Measurements from ENCODE around the gene EIF5B. TPM values are rescaled to one million over a fixed set of nuclear protein-coding genes. Genes with fewer than 3 reads are reported as not detected.

The EIF5B gene
- total and polyA plus RNA-seq, 2 experiments from 2014 or later, result 34.2 to 108 TPM

- Histone ChIP-seq H3K27me3 (ENCODE audit: insufficient read depth) (no peaks in the 10 kb centered on the region), H3K9me2 (ENCODE audit: insufficient read depth) (no peaks in the 10 kb centered on the region), H3K4me3 (no peak overlapping the region), H2AFZ (no peak overlapping the region), H3F3A (replicated peaks; ENCODE audit: low read depth) (no peaks in the 10 kb centered on the region), H3K36me3 (ENCODE audit: insufficient read depth) (no peaks in the 10 kb centered on the region), H3K4me2 (no peak overlapping the region), H3K79me2 (replicated peaks; ENCODE audit: insufficient read depth) (peaks cover 24% of the 10 kb centered on the region), H3K4me1 (ENCODE audit: insufficient read depth) (peaks cover 29% of the 10 kb centered on the region), H3K27ac (ENCODE audit: low read depth) (no peak overlapping the region), H4K20me1 (replicated peaks; ENCODE audit: insufficient read depth) (no peaks in the 10 kb centered on the region)
- no peaks in the 10 kb centered on the region for H3K27me3 Mint-ChIP-seq (ENCODE audit: insufficient read depth, low read depth, poor library complexity)
- no peak overlapping the region for H3K4me3 Mint-ChIP-seq
- H3K36me3 Mint-ChIP-seq (ENCODE audit: low read depth), result peaks cover 22% of the 10 kb centered on the region
- peak; percentile 43; the same call in 2 of the 3 replicates for ATAC-seq
- no peak overlapping the region for H3K27ac Mint-ChIP-seq
- TF ChIP-seq CTCF (conservative IDR thresholded peaks at IDR 0.05; ENCODE audit: low read depth in 2 of 2) (peak; percentile 47 to 52; a peak in 3 of 4 replicates), REST (IDR thresholded peaks at IDR 0.05; ENCODE audit: unreplicated experiment) (no peak), CREB1 (CRISPR knock-in tag; IDR thresholded peaks at IDR 0.05; ENCODE audit: low read depth) (no peak)
- H3K9me3 Mint-ChIP-seq, result no peaks in the 10 kb centered on the region
- DNase-seq (ENCODE audit: low spot score), result peak; percentile 38
- H3K4me1 Mint-ChIP-seq, result peaks cover 21% of the 10 kb centered on the region
These were observed 105.6 kb downstream of the EIF5B start for GRCh38 chr2:99442837-99443236.

GRCh38 chr2:99444222-99444621 is 107.0 kb downstream of the EIF5B start:
- Histone ChIP-seq H3K27me3 (ENCODE audit: insufficient read depth) (no peaks in the 10 kb centered on the region), H3K4me1 (ENCODE audit: insufficient read depth) (peaks cover 21% of the 10 kb centered on the region), H3K4me3 (no peak overlapping the region), H3K27ac (ENCODE audit: low read depth) (peak overlapping the region; percentile 23; the same call in 1 of the 2 replicates), H3K9me2 (ENCODE audit: insufficient read depth) (no peaks in the 10 kb centered on the region), H3F3A (replicated peaks; ENCODE audit: low read depth) (no peaks in the 10 kb centered on the region), H3K79me2 (replicated peaks; ENCODE audit: insufficient read depth) (peaks cover 27% of the 10 kb centered on the region), H3K4me2 (no peak overlapping the region), H2AFZ (no peak overlapping the region), H4K20me1 (replicated peaks; ENCODE audit: insufficient read depth) (no peaks in the 10 kb centered on the region), H3K36me3 (ENCODE audit: insufficient read depth) (peaks cover 5% of the 10 kb centered on the region; the same call in 1 of the 2 replicates)
- no peaks in the 10 kb centered on the region for H3K27me3 Mint-ChIP-seq (ENCODE audit: insufficient read depth, low read depth, poor library complexity)
- no peak overlapping the region for H3K4me3 Mint-ChIP-seq
- no peak for ATAC-seq
- peaks cover 15% of the 10 kb centered on the region for H3K4me1 Mint-ChIP-seq
- no peak for DNase-seq (ENCODE audit: low spot score)
- peaks cover 22% of the 10 kb centered on the region for H3K36me3 Mint-ChIP-seq (ENCODE audit: low read depth)
- peak overlapping the region; percentile 73 for H3K27ac Mint-ChIP-seq
- no peaks in the 10 kb centered on the region for H3K9me3 Mint-ChIP-seq
- TF ChIP-seq ZNF114 (CRISPR knock-in tag; IDR thresholded peaks at IDR 0.05) (no peak), CREB1 (CRISPR knock-in tag; IDR thresholded peaks at IDR 0.05; ENCODE audit: low read depth) (no peak), POLR2AphosphoS5 (IDR thresholded peaks at IDR 0.05; ENCODE audit: low read depth) (no peak), ZNF462 (CRISPR knock-in tag; IDR thresholded peaks at IDR 0.05) (no peak), EZH2 (IDR thresholded peaks at IDR 0.05; ENCODE audit: low read depth, unreplicated experiment) (no peak)
